Endodermal cell (in vitro differentiated cells): Measurements from ENCODE around the gene GALNT7. TPM values are rescaled to one million over a fixed set of nuclear protein-coding genes. Genes with fewer than 3 reads are reported as not detected.

Source experiments
- DNase-seq: peaks from one replicate; pipeline ENCODE4 v3.0.0-alpha.2; 2017
- H3K27ac ChIP-seq: 2 replicates; pipeline ENCODE4 v1.5.1; 2013; ENCODE audit warnings: mild to moderate bottlenecking, low read depth, low read length, moderate library complexity
- H3K27me3 ChIP-seq: 2 replicates; pipeline ENCODE4 v1.6.1; 2013; ENCODE audit warnings: mild to moderate bottlenecking, low read length, moderate library complexity; ENCODE audit not compliant: insufficient read depth, control insufficient read depth, poor library complexity, severe bottlenecking
- H3K36me3 ChIP-seq: 2 replicates; pipeline ENCODE4 v1.7.0; 2013; ENCODE audit warnings: mild to moderate bottlenecking, low read length, moderate library complexity; ENCODE audit not compliant: control insufficient read depth, insufficient read depth
- H3K4me1 ChIP-seq: one replicate; pipeline ENCODE4 v1.7.0; 2013; ENCODE audit warnings: low read length; ENCODE audit not compliant: control insufficient read depth, insufficient read depth
- H3K4me3 ChIP-seq: 2 replicates; pipeline ENCODE4 v1.5.1; 2013; ENCODE audit warnings: mild to moderate bottlenecking, low read length, moderate library complexity
- H3K9ac ChIP-seq: 2 replicates; pipeline ENCODE4 v1.6.1; 2013; ENCODE audit warnings: mild to moderate bottlenecking, low read length, moderate library complexity; ENCODE audit not compliant: poor library complexity, severe bottlenecking; ENCODE audit errors: extremely low read depth
- H3K9me3 ChIP-seq: 2 replicates; pipeline ENCODE4 v1.6.1; 2013; ENCODE audit warnings: mild to moderate bottlenecking, low read length, moderate library complexity; ENCODE audit not compliant: control insufficient read depth
- H3K27ac Mint-ChIP-seq: 2 replicates; pipeline ENCODE4 v1.8.0; 2020; ENCODE audit warnings: mixed read lengths
- H3K27me3 Mint-ChIP-seq: 2 replicates; pipeline ENCODE4 v1.8.0; 2021; ENCODE audit warnings: mild to moderate bottlenecking, mixed read lengths; ENCODE audit not compliant: insufficient read depth
- H3K36me3 Mint-ChIP-seq: 2 replicates; pipeline ENCODE4 v1.8.0; 2020; ENCODE audit warnings: low read depth, mixed read lengths
- H3K4me1 Mint-ChIP-seq: 2 replicates; pipeline ENCODE4 v1.8.0; 2020; ENCODE audit warnings: mixed read lengths
- H3K4me3 Mint-ChIP-seq: 2 replicates; pipeline ENCODE4 v1.8.0; 2020; ENCODE audit warnings: mild to moderate bottlenecking, moderate library complexity, mixed read lengths
- H3K9me3 Mint-ChIP-seq: 2 replicates; pipeline ENCODE4 v1.8.0; 2020; ENCODE audit warnings: mild to moderate bottlenecking, mixed read lengths
- CTCF ChIP-seq: fragments of 200-600 bp; sonication (generic); conservative IDR thresholded peaks from 2 replicates; pipeline ENCODE4 v1.5.0; 2021; ENCODE audit warnings: antibody characterized with exemption, mild to moderate bottlenecking
- WGBS, 2 experiments: methylation state at CpG; one replicate each; pipeline versions ENCODE4 v1.1.5 to v1.1.7; 2013; ENCODE audit warnings: missing lambda C conversion rate in 2 of 2, mixed read lengths in 1 of 2; ENCODE audit not compliant: insufficient coverage in 1 of 2, insufficient read length in 1 of 2; 5-methylcytosine and 5-hydroxymethylcytosine counted together
- total RNA-seq, 2 donors: library from RNA; stranded (reverse); fragmentation: NEBNext Ultra II Directional in 1 of 2; extraction: Animal tissue kit (Norgen Biotek cat#: 25700) in 1 of 2; gene quantifications; 2 replicates in 1 of 2; 3 replicates in 1 of 2; pipeline ENCODE4 v1.2.1, GENCODE V29; 2021

Gene GALNT7
- total RNA-seq, 2 donors from 2014 or later: 66.1 to 72.1 TPM

DNA sequence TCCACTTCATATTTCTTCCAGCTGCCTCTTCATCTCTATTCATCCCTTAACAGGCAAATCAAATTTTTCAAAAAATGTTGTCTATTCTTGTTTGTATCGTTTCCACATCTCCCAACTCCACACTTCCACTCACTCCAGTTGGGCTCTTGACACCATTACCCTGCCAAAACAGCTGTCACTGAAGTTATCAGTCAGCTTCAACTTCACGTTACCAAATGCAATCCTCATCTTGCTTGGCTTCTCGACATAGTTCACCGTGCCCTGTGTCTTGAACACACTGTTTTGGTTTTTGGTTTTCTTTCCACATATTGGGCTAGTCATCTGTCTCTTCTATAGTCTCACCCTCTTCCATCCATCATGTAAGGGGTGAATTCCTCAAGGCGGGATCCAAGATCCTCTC is 65.2 kb downstream of the GALNT7 start:
- TF ChIP-seq CTCF: no peak
- Mint-ChIP-seq H3K27ac (no peak overlapping the region), H3K4me3 (no peak overlapping the region), H3K9me3 (no peaks in the 10 kb centered on the region), H3K4me1 (peaks cover 5% of the 10 kb centered on the region), H3K36me3 (no peaks in the 10 kb centered on the region), H3K27me3 (no peaks in the 10 kb centered on the region)
- DNase-seq: no peak
- Histone ChIP-seq H3K36me3 (peaks cover 2% of the 10 kb centered on the region), H3K9ac (no peak overlapping the region), H3K4me3 (no peak overlapping the region), H3K9me3 (no peaks in the 10 kb centered on the region), H3K27ac (no peak overlapping the region), H3K27me3 (no peaks in the 10 kb centered on the region), H3K4me1 (no peaks in the 10 kb centered on the region)
- WGBS, 2 experiments: 96 to 97% methylated on average over 5 of the region's 5 CpGs

GRCh38 chr4:173235050-173235449 is 66.4 kb downstream of the GALNT7 start:
- Histone ChIP-seq H3K27ac (no peak overlapping the region), H3K9me3 (no peaks in the 10 kb centered on the region), H3K4me1 (no peaks in the 10 kb centered on the region), H3K36me3 (peaks cover 2% of the 10 kb centered on the region), H3K27me3 (no peaks in the 10 kb centered on the region), H3K4me3 (no peak overlapping the region), H3K9ac (no peak overlapping the region)
- no peaks in the 10 kb centered on the region for H3K9me3 Mint-ChIP-seq
- H3K27ac Mint-ChIP-seq: no peak overlapping the region
- peaks cover 13% of the 10 kb centered on the region for H3K4me1 Mint-ChIP-seq
- no peak for DNase-seq
- H3K4me3 Mint-ChIP-seq: no peak overlapping the region
- TF ChIP-seq CTCF: no peak
- H3K27me3 Mint-ChIP-seq: no peaks in the 10 kb centered on the region
- WGBS, 2 experiments: 95 to 96% methylated on average over 3 of the region's 3 CpGs
- no peaks in the 10 kb centered on the region for H3K36me3 Mint-ChIP-seq

- Histone ChIP-seq H3K4me1 (no peaks in the 10 kb centered on the region), H3K27ac (no peak overlapping the region), H3K27me3 (no peaks in the 10 kb centered on the region), H3K9me3 (no peaks in the 10 kb centered on the region), H3K4me3 (no peak overlapping the region), H3K36me3 (peaks cover 2% of the 10 kb centered on the region), H3K9ac (no peak overlapping the region)
- H3K27me3 Mint-ChIP-seq: no peaks in the 10 kb centered on the region
- 86 to 93% methylated on average over 3 of the region's 3 CpGs for WGBS, 2 experiments
- no peaks in the 10 kb centered on the region for H3K9me3 Mint-ChIP-seq
- no peak for DNase-seq
- H3K36me3 Mint-ChIP-seq: no peaks in the 10 kb centered on the region
- H3K27ac Mint-ChIP-seq: no peak overlapping the region
- peaks cover 13% of the 10 kb centered on the region for H3K4me1 Mint-ChIP-seq
- TF ChIP-seq CTCF: no peak
- H3K4me3 Mint-ChIP-seq: no peak overlapping the region
Observed at GRCh38 chr4:173236301-173236700, 67.7 kb downstream of the GALNT7 start.
